ENCODE results near the gene SMIM32. TPM values are rescaled to one million over a fixed set of nuclear protein-coding genes. Genes with fewer than 3 reads are reported as not detected.

The SMIM32 gene
- total RNA-seq, 1 experiment from 2014 or later: 0.31 TPM

DNA sequence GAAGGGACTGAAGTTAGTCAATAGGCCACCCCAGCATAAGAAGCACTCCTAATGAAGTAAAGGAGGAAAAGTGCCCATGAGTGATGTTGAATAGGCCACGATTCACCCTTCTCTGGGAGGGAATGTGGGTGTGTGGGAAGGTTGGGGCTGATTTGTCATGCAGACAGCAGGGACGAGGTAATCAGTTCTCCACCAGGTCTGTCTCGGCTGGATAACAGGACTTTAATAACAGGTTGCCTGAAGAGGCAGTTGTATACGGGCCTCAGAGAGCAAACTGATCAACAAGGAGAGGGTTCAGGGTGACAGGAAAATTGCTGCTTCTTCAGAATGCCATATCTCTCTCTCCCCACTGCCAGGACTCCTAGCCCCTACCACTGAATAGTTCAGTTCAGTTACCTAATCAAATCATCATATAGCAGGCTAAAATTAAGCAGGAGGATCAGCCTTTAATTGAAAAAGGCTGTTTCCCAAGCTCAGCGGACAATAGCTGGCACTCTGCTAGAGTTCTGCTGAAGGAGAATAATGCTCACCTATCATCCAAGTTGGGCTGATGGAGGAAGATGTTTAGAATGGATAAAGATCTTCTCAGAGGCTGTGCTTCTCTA is 43.6 kb upstream of the SMIM32 start:
- no peak for ATAC-seq
- POLR2A ChIA-PET: no interaction called here
- CTCF ChIA-PET: no interaction called here

GRCh38 chr5:136235321-136235720 is 42.4 kb upstream of the SMIM32 start:
- no peak for DNase-seq (ENCODE audit: low read depth, low spot score)
- in situ Hi-C loops (cut with HindIII; ENCODE audit: low pct_unique_long_range_greater_than_20kb, low sequenced_read_pairs) (no loop called here), intact Hi-C loops (cut with micrococcal nuclease; ENCODE audit: unreplicated experiment) (no loop called here)
- Histone ChIP-seq H3K27ac (ENCODE audit: low read length) (no peak overlapping the region), H3K4me1 (ENCODE audit: control insufficient read depth, insufficient read depth, low read length) (no peaks in the 10 kb centered on the region), H3K9me3 (ENCODE audit: control insufficient read depth, insufficient read depth, low read depth, low read length) (no peaks in the 10 kb centered on the region), H3K36me3 (ENCODE audit: control insufficient read depth, insufficient read depth, low read length) (no peaks in the 10 kb centered on the region), H3K4me3 (ENCODE audit: low read depth in 2 of 2, low read length in 2 of 2) (no peak overlapping the region), H3K27me3 (ENCODE audit: control insufficient read depth, insufficient read depth, low read length) (no peaks in the 10 kb centered on the region; the same call in 1 of the 2 replicates)
- CTCF ChIA-PET: no interaction called here
- no TSS peak for BruUV-seq (replicated peaks)
- TF ChIP-seq SIN3A (IDR thresholded peaks at IDR 0.05; ENCODE audit: borderline replicate concordance, insufficient read depth, low read depth, low read length): no peak
- TF ChIP-seq REST (IDR thresholded peaks at IDR 0.05; ENCODE audit: insufficient read depth in 1 of 2, low read depth in 2 of 2, low read length in 1 of 2): no peak
- no peak for TF ChIP-seq POLR2AphosphoS5 (IDR thresholded peaks at IDR 0.05; ENCODE audit: low read depth, low read length)
- no peak for TF ChIP-seq TCF7L2 (IDR thresholded peaks at IDR 0.05; ENCODE audit: low read depth, low read length)
- TF ChIP-seq CTCF (IDR thresholded peaks at IDR 0.05): no peak
- POLR2A ChIA-PET: no interaction called here
- no peak for ATAC-seq

More for the DNA sequence above, 43.6 kb upstream of the SMIM32 start:
- no peak overlapping the region for H3K27ac ChIP-seq (ENCODE audit: low read length)
- H3K9me3 ChIP-seq (ENCODE audit: control insufficient read depth, insufficient read depth, low read depth, low read length): no peaks in the 10 kb centered on the region
- DNase-seq (ENCODE audit: low read depth, low spot score): no peak
- H3K27me3 ChIP-seq (ENCODE audit: control insufficient read depth, insufficient read depth, low read length): no peaks in the 10 kb centered on the region; the same call in 1 of the 2 replicates
- intact Hi-C loops (cut with micrococcal nuclease; ENCODE audit: unreplicated experiment) (no loop called here), in situ Hi-C loops (cut with HindIII; ENCODE audit: low pct_unique_long_range_greater_than_20kb, low sequenced_read_pairs) (no loop called here)
- no peaks in the 10 kb centered on the region for H3K36me3 ChIP-seq (ENCODE audit: control insufficient read depth, insufficient read depth, low read length)
- no peaks in the 10 kb centered on the region for H3K4me1 ChIP-seq (ENCODE audit: control insufficient read depth, insufficient read depth, low read length)
- no peak for TF ChIP-seq TCF7L2 (IDR thresholded peaks at IDR 0.05; ENCODE audit: low read depth, low read length)
- TF ChIP-seq CTCF (IDR thresholded peaks at IDR 0.05): no peak
- no peak for TF ChIP-seq REST (IDR thresholded peaks at IDR 0.05; ENCODE audit: insufficient read depth in 1 of 2, low read depth in 2 of 2, low read length in 1 of 2)
- no peak for TF ChIP-seq SIN3A (IDR thresholded peaks at IDR 0.05; ENCODE audit: borderline replicate concordance, insufficient read depth, low read depth, low read length)
- TF ChIP-seq POLR2AphosphoS5 (IDR thresholded peaks at IDR 0.05; ENCODE audit: low read depth, low read length): no peak
- H3K4me3 ChIP-seq (ENCODE audit: low read depth in 2 of 2, low read length in 2 of 2): no peak overlapping the region
- no TSS peak for BruUV-seq (replicated peaks)

All from Panc1 (cell line).